ENCODE data around the gene HAP1. TPM values are rescaled to one million over a fixed set of nuclear protein-coding genes. Genes with fewer than 3 reads are reported as not detected.
A peak's percentile ranks its signal among the peaks of the same experiment; 100 is the strongest.

Gene HAP1
- total and polyA plus RNA-seq, 2 of the 8 experiments (the other 6 are each of a cell fraction or from before 2014, with no cell fraction given), result 2.3 to 3.6 TPM

- TF ChIP-seq CHD7 (IDR thresholded peaks at IDR 0.05; ENCODE audit: insufficient replicate concordance, low read length) (peak; percentile 23), RAD21 (IDR thresholded peaks at IDR 0.05 in 1 of 2, conservative IDR thresholded peaks at IDR 0.05 in 1 of 2; ENCODE audit: low read depth in 2 of 2, low read length in 2 of 2) (peak in 1 of 2 experiments; percentile 19; a peak in 1 of 4 replicates), CBX8 (IDR thresholded peaks at IDR 0.05; ENCODE audit: borderline replicate concordance, low read depth, low read length) (no peak), KDM5A (IDR thresholded peaks at IDR 0.05; ENCODE audit: low read length) (peak; percentile 48; the same call in 1 of the 2 replicates), POLR2AphosphoS5 (IDR thresholded peaks at IDR 0.05; ENCODE audit: low read depth, low read length) (peak; percentile 45), POLR2A (IDR thresholded peaks at IDR 0.05; ENCODE audit: control extremely low read depth in 1 of 2, low read depth in 2 of 2, low read length in 2 of 2) (peak in 1 of 2 experiments; percentile 57; a peak in 1 of 3 replicates), PHF8 (conservative IDR thresholded peaks at IDR 0.05; ENCODE audit: low read depth, low read length) (no peak; the same call in 1 of the 2 replicates), EZH2 (IDR thresholded peaks at IDR 0.05; ENCODE audit: low read depth, low read length, severe bottlenecking) (no peak), RBBP5 (IDR thresholded peaks at IDR 0.05; ENCODE audit: borderline replicate concordance, low read depth, low read length) (no peak)
These were observed 44.7 kb downstream of the HAP1 start (continued) for GRCh38 chr17:41689497-41690299.

All from H1 (cell line).